H1 (cell line): Measurements from ENCODE around the gene BSPRY. TPM values are rescaled to one million over a fixed set of nuclear protein-coding genes. Genes with fewer than 3 reads are reported as not detected.

Experiments used
- CTCF ChIA-PET: fragments of 300-600 bp; sonication (Branson Sonifier 250); formaldehyde crosslinking; loops from one replicate; lab custom pipeline; 2021; ENCODE audit not compliant: partially characterized antibody; lab: Charles Lee
- POLR2A ChIA-PET: fragments of 300-600 bp; sonication (Branson Sonifier 250); formaldehyde crosslinking; loops from one replicate; lab custom pipeline; 2021; ENCODE audit warnings: inconsistent platforms; ENCODE audit not compliant: partially characterized antibody; lab: Charles Lee
- DNase-seq, 2 experiments: peaks; one replicate each; pipeline versions ENCODE4 v3.0.0 to v3.0.0-alpha.2; 2010 to 2022; ENCODE audit warnings: low spot score in 2 of 2, low read depth in 1 of 2, mixed read lengths in 1 of 2
- FAIRE-seq: peaks from 2 replicates; lab custom pipeline; 2011; peaks lifted over from hg19 to GRCh38; lab: Jason Lieb, UNC
- H2AFZ ChIP-seq: 2 replicates; pipeline ENCODE4 v1.8.1; 2012; ENCODE audit warnings: low read length, inconsistent platforms
- H2AK5ac ChIP-seq: 2 replicates; pipeline ENCODE4 v1.6.1; 2013; ENCODE audit warnings: low read depth, low read length
- H2BK120ac ChIP-seq: replicated peaks from 2 replicates; pipeline ENCODE3; 2013; ENCODE audit warnings: low read depth, low read length, inconsistent platforms
- H2BK12ac ChIP-seq: 2 replicates; pipeline ENCODE4 v1.6.1; 2013; ENCODE audit warnings: low read depth, low read length
- H2BK15ac ChIP-seq: 2 replicates; pipeline ENCODE4 v1.6.1; 2013; ENCODE audit warnings: low read length
- H2BK20ac ChIP-seq: 2 replicates; pipeline ENCODE4 v1.6.1; 2013; ENCODE audit warnings: low read length
- H2BK5ac ChIP-seq: 2 replicates; pipeline ENCODE4 v1.6.1; 2013; ENCODE audit warnings: low read depth, low read length
- H3K14ac ChIP-seq: 2 replicates; pipeline ENCODE4 v1.6.1; 2013; ENCODE audit warnings: inconsistent platforms; ENCODE audit not compliant: insufficient read length
- H3K18ac ChIP-seq: 2 replicates; pipeline ENCODE4 v1.6.1; 2013; ENCODE audit warnings: low read length; ENCODE audit errors: extremely low read depth
- H3K23ac ChIP-seq: 2 replicates; pipeline ENCODE4 v1.6.1; 2013; ENCODE audit warnings: inconsistent platforms; ENCODE audit not compliant: insufficient read length
- H3K23me2 ChIP-seq: 2 replicates; pipeline ENCODE4 v1.6.1; 2013; ENCODE audit warnings: low read depth, low read length
- H3K27ac ChIP-seq: 2 replicates; pipeline ENCODE4 v1.6.1; 2011; ENCODE audit warnings: low read depth, low read length, inconsistent platforms
- H3K27me3 ChIP-seq, 4 experiments: replicated peaks in 1 of 4; 1 replicate in 1 of 4; 2 replicates in 3 of 4; pipeline versions ENCODE4 v1.6.1 to v1.8.1; 2011 to 2013; ENCODE audit warnings: low read length in 3 of 4, mild to moderate bottlenecking in 3 of 4, inconsistent platforms in 2 of 4, mixed read lengths in 2 of 4, moderate library complexity in 1 of 4; ENCODE audit not compliant: control insufficient read depth in 3 of 4, insufficient read depth in 3 of 4; ENCODE audit errors: extremely low read depth in 1 of 4
- H3K36me3 ChIP-seq, 4 experiments: 2 replicates each; pipeline versions ENCODE4 v1.6.1 to v1.8.1; 2011 to 2013; ENCODE audit warnings: mild to moderate bottlenecking in 4 of 4, low read length in 3 of 4, moderate library complexity in 2 of 4, control low read depth in 1 of 4, inconsistent platforms in 1 of 4; ENCODE audit not compliant: insufficient read depth in 4 of 4, control insufficient read depth in 2 of 4
- H3K4ac ChIP-seq: replicated peaks from 2 replicates; pipeline ENCODE3; 2013; ENCODE audit warnings: low read length, low read depth, mixed read lengths, inconsistent platforms; ENCODE audit not compliant: insufficient read length
- H3K4me1 ChIP-seq, 4 experiments: replicated peaks in 1 of 4; 1 replicate in 1 of 4; 2 replicates in 3 of 4; pipeline versions ENCODE4 v1.6.1 to v1.8.1; 2011 to 2013; ENCODE audit warnings: low read length in 3 of 4, inconsistent platforms in 2 of 4, mixed read lengths in 1 of 4; ENCODE audit not compliant: insufficient read depth in 4 of 4, control insufficient read depth in 3 of 4
- H3K4me2 ChIP-seq, 2 experiments: 2 replicates each; pipeline versions ENCODE4 v1.6.1 to v1.8.1; 2011 to 2013; ENCODE audit warnings: low read depth in 2 of 2, low read length in 2 of 2, control low read depth in 1 of 2, inconsistent platforms in 1 of 2, mild to moderate bottlenecking in 1 of 2; ENCODE audit not compliant: insufficient read depth in 1 of 2
- H3K4me3 ChIP-seq, 4 experiments: fragments of 200-600, 300-600 bp in 1 of 4; sonication (generic), shearing (Covaris generic), sonication (Bioruptor Twin) in 1 of 4; 2 replicates each; pipeline versions ENCODE4 v1.5.1 to v1.8.1; 2011 to 2016; ENCODE audit warnings: low read length in 4 of 4, low read depth in 3 of 4, control low read depth in 2 of 4, inconsistent platforms in 2 of 4, mild to moderate bottlenecking in 2 of 4, mixed read lengths in 1 of 4, moderate library complexity in 1 of 4; ENCODE audit not compliant: insufficient read depth in 2 of 4; ENCODE audit errors: extremely low read depth in 1 of 4
- H3K56ac ChIP-seq: replicated peaks from 2 replicates; pipeline ENCODE3; 2013; ENCODE audit warnings: low read depth, mild to moderate bottlenecking, mixed read lengths, low read length, inconsistent platforms; ENCODE audit not compliant: insufficient read length
- H3K79me1 ChIP-seq: 2 replicates; pipeline ENCODE4 v1.6.1; 2013; ENCODE audit warnings: low read depth, low read length, control low read depth
- H3K79me2 ChIP-seq, 2 experiments: 2 replicates each; pipeline versions ENCODE4 v1.6.1 to v1.8.1; 2012 to 2013; ENCODE audit warnings: low read length in 2 of 2, mild to moderate bottlenecking in 2 of 2, inconsistent platforms in 1 of 2; ENCODE audit not compliant: insufficient read depth in 2 of 2, control insufficient read depth in 1 of 2
- H3K9ac ChIP-seq, 4 experiments: replicated peaks in 1 of 4; 1 replicate in 1 of 4; 2 replicates in 3 of 4; pipeline versions ENCODE4 v1.6.1 to v1.8.1; 2011 to 2013; ENCODE audit warnings: low read depth in 3 of 4, low read length in 3 of 4, control low read depth in 2 of 4, mild to moderate bottlenecking in 2 of 4, moderate library complexity in 2 of 4, inconsistent platforms in 1 of 4; ENCODE audit errors: extremely low read depth in 1 of 4
- H3K9me3 ChIP-seq, 2 experiments: 2 replicates each; pipeline versions ENCODE4 v1.6.1 to v1.8.1; 2012 to 2013; ENCODE audit warnings: mild to moderate bottlenecking in 2 of 2, moderate library complexity in 2 of 2, control low read depth in 1 of 2, inconsistent platforms in 1 of 2, low read depth in 1 of 2, low read length in 1 of 2, mixed read lengths in 1 of 2; ENCODE audit not compliant: insufficient read depth in 2 of 2
- H4K20me1 ChIP-seq, 2 experiments: replicated peaks in 1 of 2; 2 replicates each; pipeline versions ENCODE3 to v1.8.1; 2011 to 2013; ENCODE audit warnings: inconsistent platforms in 2 of 2, low read length in 2 of 2, mild to moderate bottlenecking in 1 of 2; ENCODE audit not compliant: insufficient read depth in 2 of 2, control insufficient read depth in 1 of 2
- H4K5ac ChIP-seq: 2 replicates; pipeline ENCODE4 v1.6.1; 2013; ENCODE audit warnings: low read length, low read depth, mixed read lengths, inconsistent platforms; ENCODE audit not compliant: insufficient read length
- H4K8ac ChIP-seq: 2 replicates; pipeline ENCODE4 v1.8.0; 2013; ENCODE audit warnings: mild to moderate bottlenecking, moderate library complexity, low read length, inconsistent platforms; ENCODE audit not compliant: insufficient read depth; ENCODE audit errors: extremely low read depth
- H4K91ac ChIP-seq: replicated peaks from 2 replicates; pipeline ENCODE3; 2013; ENCODE audit warnings: low read length, mixed read lengths, inconsistent platforms; ENCODE audit not compliant: insufficient read length
- CBX8 ChIP-seq: fragments of 300-800, 300-1000 bp; sonication (generic); IDR thresholded peaks from 2 replicates; pipeline ENCODE4 v1.7.1; 2016; ENCODE audit warnings: low read depth, low read length, borderline replicate concordance
- EGR1 ChIP-seq: IDR thresholded peaks from 2 replicates; pipeline ENCODE4 v1.6.1; 2011; ENCODE audit warnings: low read depth, low read length, borderline replicate concordance
- RXRA ChIP-seq: IDR thresholded peaks from 2 replicates; pipeline ENCODE4 v1.6.1; 2011; ENCODE audit warnings: low read depth, mild to moderate bottlenecking, low read length, moderate library complexity; ENCODE audit not compliant: insufficient read depth
- SIRT6 ChIP-seq: IDR thresholded peaks from one replicate; pipeline ENCODE4 v1.7.1; 2012; ENCODE audit warnings: low read length, inconsistent platforms
- SUZ12 ChIP-seq: fragments of 200-600 bp; sonication (generic); IDR thresholded peaks from 2 replicates; pipeline ENCODE4 v1.6.1; 2012; ENCODE audit warnings: mild to moderate bottlenecking, inconsistent platforms, low read length, moderate library complexity, mixed read lengths
- TCF12 ChIP-seq: IDR thresholded peaks from 2 replicates; pipeline ENCODE4 v1.6.1; 2011; ENCODE audit warnings: low read depth, mild to moderate bottlenecking, low read length
- WGBS, 2 experiments: shearing (Covaris generic) in 1 of 2; methylation state at CpG; one replicate each; pipeline versions ENCODE4 v1.1.6 to v1.1.7; 2013 to 2015; ENCODE audit warnings: low lambda C conversion rate in 2 of 2, mixed read lengths in 2 of 2, inconsistent platforms in 1 of 2, low coverage in 1 of 2, missing lambda C conversion rate in 1 of 2; ENCODE audit not compliant: insufficient replicate concordance in 2 of 2, insufficient coverage in 1 of 2, insufficient read length in 1 of 2; ENCODE audit errors: extremely low coverage in 1 of 2, missing lambda C conversion rate in 1 of 2; 5-methylcytosine and 5-hydroxymethylcytosine counted together
- polyA plus RNA-seq, 7 experiments: library from polyadenylated mRNA; depleted of rRNA in 3 of 7; stranded (reverse) in 5 of 7; unstranded in 2 of 7; fragments of >200 nt in 5 of 7; fragments of 200-250 nt in 2 of 7; gene quantifications; 1 replicate in 5 of 7; 2 replicates in 1 of 7; 4 replicates in 1 of 7; pipeline versions ENCODE4 v1.2.1 to v1.2.3, GENCODE V29; 2011 to 2013; ENCODE audit warnings: missing spikeins in 2 of 7, mixed read lengths in 2 of 7
- total RNA-seq: library from RNA; stranded (reverse); fragmentation: NEBNext Ultra II Directional; extraction: Animal tissue kit (Norgen Biotek cat#: 25700); gene quantifications from 2 replicates; pipeline ENCODE4 v1.2.1, GENCODE V29; 2021

Gene BSPRY
- total and polyA plus RNA-seq, 2 of the 8 experiments (the other 6 are each of a cell fraction or from before 2014, with no cell fraction given), result 5.5 to 10.9 TPM

DNA sequence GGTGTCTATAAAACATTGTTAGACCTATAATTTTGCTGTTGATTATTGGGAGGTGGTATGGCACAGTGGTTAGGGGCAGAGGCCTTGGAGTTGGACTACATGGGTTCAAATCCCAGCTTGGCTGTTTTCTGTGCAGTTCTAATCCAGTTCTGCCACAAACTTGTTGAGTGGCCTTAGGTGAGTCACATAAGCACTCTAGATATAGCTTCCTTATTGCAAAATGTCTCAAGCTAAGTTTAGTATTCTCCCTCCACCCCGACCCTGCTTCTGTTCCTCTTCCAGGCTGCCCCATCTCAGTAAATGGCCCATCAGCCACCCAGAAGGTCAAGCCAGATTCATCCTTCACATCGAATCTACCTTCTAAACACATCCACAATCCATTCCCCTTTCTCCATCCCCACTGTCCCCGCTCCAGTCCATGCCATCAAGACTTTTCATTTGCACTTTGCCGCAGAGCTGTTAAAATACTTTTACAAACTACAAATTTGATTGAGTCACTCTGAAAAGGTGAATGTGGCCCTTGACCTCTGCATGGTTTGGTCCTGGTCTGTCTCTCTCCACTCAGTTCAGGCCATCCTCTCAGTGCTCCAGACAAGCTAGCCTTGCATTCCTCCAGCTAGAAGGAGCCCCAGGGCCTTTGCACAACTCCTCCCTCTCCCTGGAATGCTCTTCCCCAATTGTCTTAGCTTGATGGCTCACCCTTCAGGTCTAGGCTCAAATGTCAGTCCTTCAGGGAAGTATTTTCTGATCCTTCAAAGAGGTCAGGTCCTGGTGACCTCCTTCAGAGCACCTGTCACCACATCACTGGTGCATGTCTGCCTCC lies 37.4 kb downstream of the BSPRY start:
- WGBS, 2 experiments, result 94 to 100% methylated on average over 1 to 4 of the region's 4 CpGs
- H3K4ac ChIP-seq, result no peak overlapping the region
- no peak overlapping the region for H4K5ac ChIP-seq
- H2BK5ac ChIP-seq, result no peak overlapping the region
- no peak overlapping the region for H3K14ac ChIP-seq
- H3K23me2 ChIP-seq, result no peaks in the 10 kb centered on the region
- H3K9me3 ChIP-seq, result no peaks in the 10 kb centered on the region
- no peaks in the 10 kb centered on the region for H3K79me2 ChIP-seq
- H2BK120ac ChIP-seq, result no peak overlapping the region
- H4K20me1 ChIP-seq, result no peaks in the 10 kb centered on the region
- peaks cover 0 to 12% (median 5%) of the 10 kb centered on the region in 4 experiments; a peak in 5 of 8 replicates for H3K36me3 ChIP-seq
- H3K27ac ChIP-seq, result no peak overlapping the region
- FAIRE-seq (no peak), DNase-seq (no peak)
- no peaks in the 10 kb centered on the region for H3K79me1 ChIP-seq
- H3K4me3 ChIP-seq, result no peak overlapping the region
- no peaks in the 10 kb centered on the region for H3K4me1 ChIP-seq
- no peak overlapping the region for H3K18ac ChIP-seq
- H3K9ac ChIP-seq, result no peak overlapping the region
- TF ChIP-seq SUZ12 (no peak), EGR1 (no peak), TCF12 (no peak), RXRA (no peak), SIRT6 (no peak), CBX8 (no peak)
- H2BK12ac ChIP-seq, result no peak overlapping the region
- H3K27me3 ChIP-seq, result no peaks in the 10 kb centered on the region
- H2AFZ ChIP-seq, result no peak overlapping the region
- POLR2A ChIA-PET, result interaction anchor here (1.2 to 2.1 kb wide), 3 partner anchors 10 to 24 kb away, joined by 3 to 6 read pairs (median 4); partner anchors contain the start of genes C9orf43 and POLE3
- no peak overlapping the region for H4K91ac ChIP-seq
- H3K56ac ChIP-seq, result no peak overlapping the region
- CTCF ChIA-PET, result interaction anchor here (0.7 to 1.5 kb wide), 3 partner anchors 10 to 32 kb away, joined by 3 to 4 read pairs (median 3); no protein-coding TSS in a partner anchor
- H2BK20ac ChIP-seq, result no peak overlapping the region
- no peak overlapping the region for H3K23ac ChIP-seq
- H2BK15ac ChIP-seq, result no peak overlapping the region
- H3K4me2 ChIP-seq, result no peak overlapping the region
- no peak overlapping the region; the same call in 1 of the 2 replicates for H4K8ac ChIP-seq
- H2AK5ac ChIP-seq, result no peak overlapping the region
